GM12801 (cell line): ENCODE results near the gene HYKK.

Experiments used
- CTCF ChIP-seq: IDR thresholded peaks from one replicate; pipeline ENCODE4 v1.5.1; 2011; ENCODE audit warnings: control low read depth; ENCODE audit not compliant: insufficient read length; ENCODE audit errors: extremely low read depth

Gene HYKK

GRCh38 chr15:78533331-78533730 lies 26.0 kb downstream of the HYKK start:
- no peak for TF ChIP-seq CTCF

DNA sequence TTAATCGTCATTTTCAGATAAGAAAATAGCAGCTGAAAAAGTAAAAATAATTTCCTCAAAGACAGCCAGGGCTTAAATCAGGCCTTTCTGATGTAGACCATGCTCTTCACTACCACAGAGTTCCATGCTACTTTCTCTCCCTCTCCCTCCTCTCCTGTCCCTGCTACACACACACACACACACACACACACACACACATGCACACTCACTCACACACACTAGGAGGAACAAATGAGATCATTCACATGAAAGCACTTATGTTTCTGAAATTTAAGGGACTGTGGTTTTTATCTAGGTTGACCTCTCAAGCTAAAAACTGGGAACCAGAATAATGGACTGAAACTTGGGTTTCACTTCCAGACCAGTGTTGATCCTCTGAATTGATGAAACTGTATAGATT lies 28.8 kb downstream of the HYKK start:
- no peak for TF ChIP-seq CTCF

DNA sequence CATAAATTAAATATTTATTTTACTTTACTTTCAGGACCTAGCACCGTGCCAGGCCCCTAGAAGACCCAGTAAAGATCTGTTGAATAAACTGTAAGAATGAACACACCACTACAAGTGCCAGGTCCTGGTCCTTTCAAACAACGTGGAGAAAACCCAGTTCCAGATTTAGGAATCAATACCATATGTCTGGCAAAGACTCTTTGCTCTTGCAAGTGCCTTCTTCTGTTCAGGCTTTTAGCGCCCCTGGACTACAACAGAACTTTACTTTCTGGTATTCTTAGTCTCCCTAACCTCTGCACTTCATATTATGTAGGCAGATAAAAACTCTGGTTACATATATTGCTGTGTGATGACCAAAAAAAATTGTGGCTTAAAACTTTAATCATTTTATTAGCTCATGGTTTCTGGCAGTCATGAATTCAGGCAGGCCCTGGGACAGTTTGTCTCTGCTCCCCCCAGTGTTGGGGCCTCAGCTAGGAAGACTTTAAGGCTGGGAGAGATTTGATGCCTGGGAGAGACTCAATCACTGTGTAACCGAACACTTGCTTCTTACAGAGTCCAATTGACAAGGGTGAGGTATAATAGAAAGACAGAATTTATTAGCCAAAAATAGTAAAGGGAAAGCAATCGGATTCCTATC lies 30.0 kb downstream of the HYKK start:
- no peak for TF ChIP-seq CTCF

DNA sequence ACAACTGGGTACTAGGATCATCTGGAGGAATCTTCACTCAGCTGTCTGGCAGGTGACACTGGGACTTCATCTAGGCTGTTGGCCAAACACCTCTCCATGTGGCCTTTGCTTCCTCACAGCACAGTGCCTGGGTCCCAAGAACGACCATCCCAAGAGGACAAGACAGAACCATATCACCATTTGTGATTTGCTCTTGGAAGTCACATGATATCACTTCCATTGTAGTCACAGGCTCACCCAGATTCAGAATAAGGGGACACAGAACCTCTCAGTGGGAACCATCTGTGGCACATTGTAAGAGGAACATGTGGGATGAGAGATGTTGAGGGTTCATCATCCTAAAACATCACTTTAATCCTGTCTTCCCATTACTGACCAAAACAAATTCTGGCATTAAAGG lies 31.0 kb downstream of the HYKK start:
- no peak for TF ChIP-seq CTCF

GRCh38 chr15:78540141-78540870 lies 32.9 kb downstream of the HYKK start, which contains the start of gene PSMA4:
Gene PSMA4, plus strand, starts transcription at chr15:78540444. Its CDS starts 1,484 bp downstream, at chr15:78541928.
- no peak for TF ChIP-seq CTCF

DNA sequence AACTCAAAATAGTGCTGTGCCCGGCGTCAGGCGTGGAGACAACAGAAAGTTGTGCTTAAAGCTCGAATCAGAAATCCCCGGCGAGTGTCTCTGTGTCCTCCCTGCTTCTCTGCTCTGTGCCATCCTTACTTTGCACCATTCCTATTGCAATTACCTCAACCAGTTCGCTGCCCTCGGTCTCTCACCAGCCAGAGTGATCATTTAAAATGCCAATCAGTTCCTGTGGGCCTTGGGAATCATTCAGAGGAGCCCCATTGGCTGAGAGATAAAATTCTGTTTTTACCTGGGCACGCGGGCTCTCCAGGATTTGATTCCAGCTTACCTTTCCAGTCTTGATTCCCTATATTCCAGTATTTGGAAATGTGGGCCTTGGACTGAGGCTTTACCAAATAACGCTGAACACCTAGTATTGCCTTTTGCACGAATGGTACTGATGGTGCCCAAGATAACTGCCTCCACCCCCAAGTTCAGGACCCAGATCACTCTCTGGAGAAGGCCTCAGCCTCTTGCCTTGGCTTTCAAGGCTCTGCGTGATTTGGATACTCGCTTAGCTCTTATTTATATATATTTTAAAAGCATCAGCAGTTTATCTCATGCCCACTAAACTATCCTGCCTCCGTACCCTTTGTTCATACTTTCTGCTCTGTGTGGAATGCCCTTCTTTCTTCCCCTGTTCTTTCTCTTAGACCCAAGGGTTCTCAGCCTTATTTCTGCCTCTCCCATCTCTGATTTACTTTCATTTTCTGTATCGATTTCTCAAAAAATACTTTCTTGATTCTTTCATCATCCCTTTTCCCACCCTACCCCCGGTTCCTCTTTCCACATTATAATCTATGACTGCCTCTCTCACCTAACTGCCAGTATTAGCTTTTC lies 33.7 kb downstream of the HYKK start:
- TF ChIP-seq CTCF, result no peak

DNA sequence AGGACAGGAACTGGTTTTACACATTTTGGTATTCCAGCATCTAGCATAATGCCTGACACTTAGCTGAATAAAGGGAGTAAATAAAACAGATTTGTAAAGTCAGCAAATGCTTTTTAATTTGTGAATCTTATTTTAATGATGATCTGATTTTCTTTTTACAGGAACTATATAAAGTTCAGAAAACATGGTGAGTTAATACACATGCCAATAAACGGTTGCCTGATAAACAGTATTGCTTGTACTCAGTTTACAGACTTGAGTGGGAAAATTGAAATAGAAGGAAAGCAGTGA lies 34.3 kb downstream of the HYKK start:
- TF ChIP-seq CTCF, result no peak
